VCaP (cell line): ENCODE measurements around the gene RAB1A.

Experiments used
- H3K27ac ChIP-seq: fragments of 450-650 bp; 2 replicates; pipeline ENCODE4 v1.5.1; 2017
- TF ChIP-seq, protein P1 (sequence below): fragments of 450-650 bp; conservative IDR thresholded peaks from 2 replicates; pipeline ENCODE4 v1.5.1; 2017; ENCODE audit warnings: mild to moderate bottlenecking, moderate library complexity

The RAB1A gene

DNA sequence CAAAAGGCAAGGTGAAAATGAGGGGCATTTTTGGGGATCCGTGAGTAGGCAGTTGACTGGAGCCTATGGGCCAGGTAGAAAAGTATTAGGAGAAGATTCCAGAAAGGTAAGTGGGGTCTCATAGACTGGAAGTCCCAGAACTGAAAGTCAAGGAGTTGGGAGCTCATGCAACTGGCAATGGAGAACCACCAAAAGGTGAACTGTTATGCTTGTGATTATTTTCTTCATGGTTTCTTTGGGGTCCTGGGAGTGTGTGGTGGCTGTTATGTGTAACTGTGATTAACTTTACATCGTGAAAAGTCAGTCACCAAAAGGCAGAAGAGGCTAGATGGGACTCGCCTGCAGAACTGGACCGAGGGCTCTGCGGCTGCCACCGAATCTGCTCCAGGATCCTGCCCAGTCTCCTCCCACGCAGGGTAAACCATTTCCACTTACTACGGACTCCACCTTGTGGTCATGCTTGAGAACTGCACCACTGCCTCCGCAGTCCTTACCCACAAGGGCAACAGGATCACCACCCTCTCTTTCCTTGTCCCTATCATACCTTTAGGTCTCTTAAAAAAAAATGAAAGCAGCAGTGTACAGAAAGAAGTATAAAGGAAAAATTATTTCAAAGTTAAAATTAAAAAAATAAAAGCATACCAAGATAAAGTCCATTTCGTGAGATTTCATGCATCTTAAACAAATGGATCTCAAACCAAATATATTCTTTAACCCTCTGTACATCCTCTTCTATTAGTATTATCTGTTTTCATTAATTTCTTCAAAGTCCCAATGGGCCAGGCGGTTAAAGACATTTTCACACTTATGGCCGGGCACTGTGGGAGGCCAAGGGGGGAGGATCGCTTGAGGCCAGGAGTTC, 89.3 kb downstream of the RAB1A start:
- no peak overlapping the region for H3K27ac ChIP-seq
- TF ChIP-seq, protein P1, sequence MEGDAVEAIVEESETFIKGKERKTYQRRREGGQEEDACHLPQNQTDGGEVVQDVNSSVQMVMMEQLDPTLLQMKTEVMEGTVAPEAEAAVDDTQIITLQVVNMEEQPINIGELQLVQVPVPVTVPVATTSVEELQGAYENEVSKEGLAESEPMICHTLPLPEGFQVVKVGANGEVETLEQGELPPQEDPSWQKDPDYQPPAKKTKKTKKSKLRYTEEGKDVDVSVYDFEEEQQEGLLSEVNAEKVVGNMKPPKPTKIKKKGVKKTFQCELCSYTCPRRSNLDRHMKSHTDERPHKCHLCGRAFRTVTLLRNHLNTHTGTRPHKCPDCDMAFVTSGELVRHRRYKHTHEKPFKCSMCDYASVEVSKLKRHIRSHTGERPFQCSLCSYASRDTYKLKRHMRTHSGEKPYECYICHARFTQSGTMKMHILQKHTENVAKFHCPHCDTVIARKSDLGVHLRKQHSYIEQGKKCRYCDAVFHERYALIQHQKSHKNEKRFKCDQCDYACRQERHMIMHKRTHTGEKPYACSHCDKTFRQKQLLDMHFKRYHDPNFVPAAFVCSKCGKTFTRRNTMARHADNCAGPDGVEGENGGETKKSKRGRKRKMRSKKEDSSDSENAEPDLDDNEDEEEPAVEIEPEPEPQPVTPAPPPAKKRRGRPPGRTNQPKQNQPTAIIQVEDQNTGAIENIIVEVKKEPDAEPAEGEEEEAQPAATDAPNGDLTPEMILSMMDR: peak; percentile 97

DNA sequence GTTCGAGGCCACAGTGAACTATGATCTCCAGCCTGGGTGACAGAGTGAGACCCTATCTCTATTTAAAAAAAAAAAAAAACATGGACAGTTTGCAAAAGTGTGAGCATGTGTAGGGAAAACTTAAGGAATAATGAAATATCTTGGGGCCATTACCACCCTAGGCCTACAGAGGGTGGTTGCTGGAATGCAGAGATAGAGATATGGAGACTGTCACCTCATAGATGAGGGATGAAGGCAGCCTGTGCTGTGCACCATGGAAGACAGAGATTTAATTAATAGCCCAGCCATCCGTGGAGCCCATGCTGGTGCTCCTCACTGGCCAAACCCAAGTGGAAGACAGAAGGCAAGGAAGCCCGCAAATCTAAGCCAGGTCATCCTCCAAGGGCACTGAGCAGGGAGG, 90.3 kb downstream of the RAB1A start:
- TF ChIP-seq, protein P1: no peak
- no peak overlapping the region for H3K27ac ChIP-seq

DNA sequence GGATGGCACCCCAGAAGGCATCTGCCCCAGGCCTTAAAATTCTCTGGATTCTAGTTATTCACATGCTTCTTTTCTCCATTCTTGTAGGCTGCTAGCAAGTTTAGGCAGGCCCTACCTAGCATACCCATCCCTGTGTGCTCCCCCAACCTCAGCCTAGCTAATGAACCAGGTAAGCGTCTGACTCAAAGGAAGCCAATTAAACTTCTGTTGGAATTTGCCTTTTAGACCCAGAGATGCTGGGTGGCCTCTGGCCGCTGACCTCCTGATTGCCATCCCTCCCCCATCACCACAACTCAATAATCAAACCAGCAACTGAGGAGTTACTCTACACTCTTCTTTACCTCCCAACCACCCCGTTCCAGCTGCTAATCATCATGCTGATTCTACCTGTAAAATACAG, 92.7 kb downstream of the RAB1A start:
- TF ChIP-seq, protein P1: no peak
- H3K27ac ChIP-seq: no peak overlapping the region
